MCF 10A (cell line): ENCODE measurements around the gene GTF2H2. TPM values are rescaled to one million over a fixed set of nuclear protein-coding genes. Genes with fewer than 3 reads are reported as not detected.
"Not testable (repeated sequence)": the region's sequence is repeated elsewhere in the genome, so short reads cannot be mapped to it uniquely, and the experiment has no call there.

ENCODE experiments used
- BruUV-seq: library from RNA; stranded (reverse); fragments of 400-500 nt; replicated peaks from 2 replicates; lab custom pipeline; 2021; lab: Mats Ljungman, UMichigan
- CTCF ChIA-PET: fragments of 300-600 bp; sonication (Branson Sonifier 250); formaldehyde crosslinking; extraction: SDS; loops from one replicate; lab custom pipeline; 2021; ENCODE audit warnings: antibody characterized with exemption, inconsistent platforms; lab: Yijun Ruan, JAX
- POLR2A ChIA-PET: fragments of 300-600, 350-650 bp; sonication (Branson Sonifier 250); formaldehyde crosslinking; extraction: SDS; loops from one replicate; lab custom pipeline; 2020; ENCODE audit warnings: antibody characterized with exemption, inconsistent platforms; lab: Yijun Ruan, JAX
- DNase-seq: peaks from one replicate; pipeline ENCODE4 v3.0.0-alpha.2; 2018; ENCODE audit not compliant: unreplicated experiment
- H3K27ac Mint-ChIP-seq: one replicate; pipeline ENCODE4 v1.8.0; 2022; ENCODE audit warnings: mild to moderate bottlenecking, low read depth, mixed read lengths; ENCODE audit not compliant: unreplicated experiment
- H3K27me3 Mint-ChIP-seq: one replicate; pipeline ENCODE4 v1.8.0; 2022; ENCODE audit warnings: mixed read lengths; ENCODE audit not compliant: insufficient read depth, unreplicated experiment
- H3K36me3 Mint-ChIP-seq: one replicate; pipeline ENCODE4 v1.8.0; 2022; ENCODE audit warnings: mild to moderate bottlenecking, moderate library complexity, mixed read lengths; ENCODE audit not compliant: insufficient read depth, unreplicated experiment
- H3K4me1 Mint-ChIP-seq: one replicate; pipeline ENCODE4 v1.8.0; 2022; ENCODE audit warnings: mixed read lengths; ENCODE audit not compliant: insufficient read depth, unreplicated experiment
- H3K4me3 Mint-ChIP-seq: one replicate; pipeline ENCODE4 v1.8.0; 2022; ENCODE audit warnings: mild to moderate bottlenecking, moderate library complexity, mixed read lengths; ENCODE audit not compliant: unreplicated experiment
- H3K9me3 Mint-ChIP-seq: one replicate; pipeline ENCODE4 v1.8.0; 2022; ENCODE audit warnings: mixed read lengths; ENCODE audit not compliant: unreplicated experiment
- intact Hi-C: fragments of 100-400 bp; cut with micrococcal nuclease; formaldehyde crosslinking; loops from 2 replicates; pipeline ENCODE4 v1.14.1; 2022
- total RNA-seq: library from RNA; stranded (reverse); gene quantifications from 2 replicates; pipeline ENCODE4 v1.2.3, GENCODE V29; 2022

GTF2H2 gene
- total RNA-seq, 1 experiment from 2014 or later = 19.4 TPM

DNA sequence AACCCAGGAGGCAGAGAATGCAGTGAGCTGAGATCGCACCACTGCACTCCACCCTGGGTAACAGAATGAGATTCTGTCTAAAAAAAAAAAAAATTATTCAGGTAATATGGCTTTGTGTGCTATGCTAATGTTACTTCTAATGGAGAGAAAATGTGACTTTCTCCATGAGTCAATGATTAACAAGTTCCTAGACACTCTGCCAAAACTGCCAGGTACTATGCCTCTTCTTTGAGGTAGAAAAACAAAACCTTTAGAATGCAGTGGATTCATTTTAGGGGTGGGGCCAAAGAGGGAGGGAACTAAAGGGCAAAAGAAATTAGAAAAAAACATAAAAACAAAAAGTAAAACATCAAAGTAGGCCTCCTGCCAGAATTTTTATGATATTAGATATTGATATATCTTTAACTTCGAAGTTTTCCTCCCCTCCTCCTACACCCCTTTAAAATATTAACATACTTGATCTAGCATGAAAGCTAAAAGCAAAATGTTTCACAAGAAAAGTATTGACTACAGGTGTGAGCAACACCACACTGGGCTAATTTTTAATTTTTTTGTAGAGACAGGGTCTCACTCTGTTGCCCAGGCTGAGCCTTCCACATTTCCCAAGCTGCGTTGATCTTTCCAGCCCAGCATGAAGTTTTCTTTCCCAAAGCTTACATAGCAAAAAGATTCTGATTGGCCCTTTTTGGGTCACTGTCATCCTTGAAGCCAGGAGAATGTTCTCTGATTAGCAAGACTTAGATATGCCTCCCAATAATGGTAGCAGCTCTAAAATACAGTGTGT, 17.0 kb upstream of the GTF2H2 start:
- H3K27ac Mint-ChIP-seq, CTCF ChIA-PET, H3K4me1 Mint-ChIP-seq, H3K36me3 Mint-ChIP-seq, H3K9me3 Mint-ChIP-seq, H3K27me3 Mint-ChIP-seq, H3K4me3 Mint-ChIP-seq, POLR2A ChIA-PET, DNase-seq, intact Hi-C loops, BruUV-seq: not testable (repeated sequence)

DNA sequence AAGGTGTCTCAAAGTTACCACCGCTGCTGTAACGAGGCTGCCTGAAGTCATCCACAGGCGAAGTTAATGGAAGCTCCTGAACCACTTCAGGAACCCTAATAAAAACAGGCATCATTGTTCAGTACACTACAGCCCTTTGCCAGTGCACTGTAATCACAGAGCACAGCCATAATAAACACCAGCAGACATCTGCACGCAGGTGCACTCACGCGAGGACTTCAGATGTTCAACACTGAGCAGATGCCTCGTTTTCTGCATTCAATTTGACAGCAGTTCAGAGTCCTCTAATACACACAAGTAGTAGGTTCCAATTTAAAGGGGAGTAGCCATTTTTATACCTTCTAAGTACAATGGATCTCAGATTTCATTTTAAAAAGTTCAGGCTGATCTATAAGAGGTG, 15.4 kb upstream of the GTF2H2 start:
- CTCF ChIA-PET = not testable (repeated sequence)

DNA sequence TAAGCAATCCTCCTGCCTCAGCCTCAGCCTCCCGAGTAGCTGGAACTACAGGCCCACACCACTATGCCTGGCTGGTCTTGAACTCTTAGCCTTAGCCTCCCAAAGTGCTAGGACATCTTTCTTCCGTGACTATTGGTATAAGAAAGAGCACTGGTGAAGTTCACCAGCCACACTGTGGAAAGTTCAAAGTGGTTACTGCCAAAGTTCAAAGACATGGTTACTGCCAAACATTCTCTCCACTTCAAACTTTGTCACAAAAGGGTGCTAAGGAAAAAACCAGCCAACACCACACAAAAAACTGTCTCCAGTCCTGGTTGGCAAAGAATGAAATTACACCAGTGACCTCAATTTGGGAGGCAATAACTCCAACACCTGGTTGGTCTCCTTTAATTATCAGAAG, 14.9 kb upstream of the GTF2H2 start:
- intact Hi-C loops, H3K9me3 Mint-ChIP-seq, H3K36me3 Mint-ChIP-seq, DNase-seq, H3K4me1 Mint-ChIP-seq, POLR2A ChIA-PET, CTCF ChIA-PET, H3K27ac Mint-ChIP-seq, H3K27me3 Mint-ChIP-seq, H3K4me3 Mint-ChIP-seq, BruUV-seq: not testable (repeated sequence)

More for the DNA sequence above, 15.4 kb upstream of the GTF2H2 start:
- DNase-seq, H3K4me1 Mint-ChIP-seq, H3K36me3 Mint-ChIP-seq, H3K27ac Mint-ChIP-seq, H3K27me3 Mint-ChIP-seq, BruUV-seq, H3K4me3 Mint-ChIP-seq, H3K9me3 Mint-ChIP-seq, intact Hi-C loops, POLR2A ChIA-PET: not testable (repeated sequence)

DNA sequence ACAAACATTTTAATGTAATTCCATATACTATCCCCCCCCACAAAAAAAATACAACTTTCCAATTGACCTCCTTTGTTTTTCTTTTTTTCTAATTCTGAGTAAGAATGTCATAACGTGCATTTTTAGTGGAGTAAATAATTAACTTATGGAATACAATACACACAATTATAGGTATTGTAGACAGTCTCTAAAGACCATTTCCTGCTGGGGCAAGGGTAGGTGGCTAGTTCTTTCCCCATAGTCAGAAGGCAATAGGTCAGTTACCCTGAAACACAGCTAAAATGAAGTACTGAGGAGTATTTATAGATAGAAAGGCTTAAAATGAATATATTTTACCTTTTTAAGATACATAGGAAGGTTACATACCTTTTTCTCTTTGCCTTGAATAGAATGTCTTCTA, 6.2 kb downstream of the GTF2H2 start:
- H3K9me3 Mint-ChIP-seq, BruUV-seq, POLR2A ChIA-PET, intact Hi-C loops, DNase-seq, CTCF ChIA-PET, H3K27ac Mint-ChIP-seq, H3K4me3 Mint-ChIP-seq, H3K27me3 Mint-ChIP-seq, H3K4me1 Mint-ChIP-seq, H3K36me3 Mint-ChIP-seq: not testable (repeated sequence)

DNA sequence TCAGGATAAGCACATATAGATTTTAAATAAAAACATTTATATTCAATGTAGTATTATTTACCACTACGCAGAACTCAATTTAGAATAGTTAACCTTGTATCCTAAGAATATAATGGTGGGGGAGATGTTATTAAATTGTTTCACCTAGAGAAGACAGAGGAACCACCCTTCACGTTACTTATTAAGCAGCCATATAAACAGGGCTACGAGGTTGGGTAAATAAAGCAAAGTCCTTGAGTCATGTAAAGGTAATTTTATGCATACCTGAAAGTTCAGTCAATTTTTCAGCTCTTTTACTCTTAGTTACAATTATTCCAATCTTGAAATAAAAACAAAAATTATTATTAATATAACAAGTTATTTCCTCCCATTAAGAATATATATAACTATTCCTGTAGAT, 8.1 kb downstream of the GTF2H2 start:
- H3K4me1 Mint-ChIP-seq, DNase-seq, BruUV-seq, H3K27ac Mint-ChIP-seq, CTCF ChIA-PET, H3K9me3 Mint-ChIP-seq, intact Hi-C loops, H3K27me3 Mint-ChIP-seq, H3K36me3 Mint-ChIP-seq, H3K4me3 Mint-ChIP-seq, POLR2A ChIA-PET: not testable (repeated sequence)

DNA sequence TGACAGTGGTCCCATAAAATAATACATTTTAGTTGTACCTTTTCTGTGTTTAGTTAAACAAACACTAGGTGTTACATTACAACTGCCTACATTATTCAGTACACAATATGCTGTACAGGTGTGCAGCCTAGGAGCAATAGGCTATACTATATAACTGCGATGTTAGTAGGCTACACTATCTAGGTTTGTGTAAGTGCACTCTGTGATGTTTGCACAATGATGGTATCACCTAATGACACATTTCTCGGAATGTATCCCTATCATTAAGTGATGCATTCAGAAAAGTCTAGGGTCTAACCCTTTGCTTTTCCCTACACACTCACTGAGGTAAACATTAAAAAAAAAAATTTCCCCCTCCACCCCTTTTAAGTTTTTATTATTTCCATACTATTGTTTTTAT, 22.7 kb downstream of the GTF2H2 start:
- BruUV-seq, CTCF ChIA-PET, POLR2A ChIA-PET, DNase-seq, H3K27ac Mint-ChIP-seq, H3K4me1 Mint-ChIP-seq, H3K27me3 Mint-ChIP-seq, H3K36me3 Mint-ChIP-seq, intact Hi-C loops, H3K4me3 Mint-ChIP-seq, H3K9me3 Mint-ChIP-seq: not testable (repeated sequence)

DNA sequence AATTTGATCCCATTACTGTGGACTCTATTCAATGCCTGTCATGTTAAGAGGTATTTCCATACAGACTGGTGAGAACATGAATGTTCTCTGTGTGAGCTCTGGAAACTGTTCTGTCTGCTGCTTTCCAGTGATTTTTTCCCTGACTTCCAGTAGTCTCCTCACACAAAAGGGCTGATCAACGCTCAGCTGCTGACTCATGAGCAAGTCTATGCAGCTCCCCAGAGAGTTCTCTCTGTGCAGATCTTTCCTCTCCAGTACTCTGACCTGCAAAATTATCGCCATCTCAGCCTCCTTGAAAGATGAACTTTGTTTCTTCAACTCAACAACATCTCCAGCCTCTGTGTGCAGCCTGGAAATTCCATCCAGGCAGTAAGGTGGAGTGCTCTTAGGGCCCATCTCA, 23.3 kb downstream of the GTF2H2 start:
- BruUV-seq, H3K9me3 Mint-ChIP-seq, H3K27me3 Mint-ChIP-seq, H3K4me3 Mint-ChIP-seq, intact Hi-C loops, CTCF ChIA-PET, DNase-seq, H3K36me3 Mint-ChIP-seq, POLR2A ChIA-PET, H3K4me1 Mint-ChIP-seq, H3K27ac Mint-ChIP-seq: not testable (repeated sequence)

DNA sequence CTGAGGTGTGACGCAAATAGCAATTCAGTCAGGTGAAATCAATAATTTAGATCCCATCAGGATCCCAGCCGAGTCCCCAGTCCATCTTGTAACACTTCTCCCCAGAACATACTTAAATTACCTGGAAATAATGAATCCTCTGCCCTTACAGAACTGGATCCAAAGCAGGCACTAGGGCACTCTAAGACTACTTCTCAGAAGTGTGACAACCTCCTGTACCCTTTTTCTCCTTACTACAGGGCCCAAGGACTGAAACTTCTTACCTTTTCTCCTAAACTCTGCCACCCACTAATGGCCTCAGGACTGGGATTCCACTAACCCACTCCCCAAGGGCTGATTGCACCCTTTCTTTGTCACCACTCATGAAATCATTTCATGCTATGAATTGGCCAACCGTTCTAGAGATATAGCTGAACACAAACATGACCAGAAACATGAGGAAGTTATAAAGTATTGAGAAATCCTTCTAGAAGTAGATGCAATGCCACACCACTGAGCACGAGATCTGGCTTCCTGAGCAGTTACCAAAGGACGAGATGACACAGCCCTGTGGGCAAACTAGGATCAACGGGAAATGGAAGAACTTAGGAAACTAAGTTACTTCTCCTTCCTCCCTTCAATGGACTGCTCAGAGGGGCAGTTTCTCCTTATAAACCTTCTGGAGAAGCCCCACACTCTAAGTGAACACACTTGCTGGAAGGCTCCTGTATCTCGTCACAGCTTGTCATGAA, 36.3 kb downstream of the GTF2H2 start:
- H3K27me3 Mint-ChIP-seq, H3K4me1 Mint-ChIP-seq, CTCF ChIA-PET, DNase-seq, H3K4me3 Mint-ChIP-seq, H3K36me3 Mint-ChIP-seq, POLR2A ChIA-PET, BruUV-seq, H3K27ac Mint-ChIP-seq, intact Hi-C loops, H3K9me3 Mint-ChIP-seq: not testable (repeated sequence)

DNA sequence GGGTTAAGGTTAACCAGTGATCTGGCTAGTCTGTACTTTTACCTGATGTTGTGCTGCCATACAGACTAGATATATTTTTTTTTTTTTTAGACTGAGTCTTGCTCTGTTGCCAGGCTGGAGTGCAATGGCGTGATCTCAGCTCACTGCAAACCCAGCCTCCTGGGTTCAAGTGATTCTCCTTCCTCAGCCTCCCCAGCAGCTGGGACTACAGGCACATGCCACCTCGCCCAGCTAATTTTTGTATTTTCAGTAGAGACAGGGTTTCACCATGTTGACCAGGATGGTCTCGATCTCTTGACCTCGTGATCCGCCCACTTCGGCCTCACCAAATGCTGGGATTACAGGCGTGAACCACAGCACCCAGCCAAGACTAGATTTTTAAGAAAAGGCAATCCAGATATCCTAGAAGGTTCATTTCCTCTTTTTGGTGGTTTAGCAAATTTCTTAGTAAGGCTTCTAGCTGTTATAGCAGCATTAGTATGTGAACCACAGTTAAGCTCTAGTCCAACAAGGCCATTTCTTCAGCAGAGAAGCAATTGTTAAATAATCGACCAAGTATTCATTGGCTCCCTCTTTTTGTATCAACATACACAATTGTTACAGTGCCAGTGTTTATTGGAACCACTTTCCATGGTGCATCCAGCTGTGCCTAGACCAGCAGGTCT, 42.1 kb downstream of the GTF2H2 start, which contains the start of gene NAIP:
TSS of gene NAIP (minus strand) at position 51 of the 665 bp plus-strand sequence. CDS start 12,424 bp downstream, outside the sequence.
- POLR2A ChIA-PET, DNase-seq, intact Hi-C loops, H3K36me3 Mint-ChIP-seq, CTCF ChIA-PET, H3K4me1 Mint-ChIP-seq, H3K27me3 Mint-ChIP-seq, BruUV-seq, H3K4me3 Mint-ChIP-seq, H3K27ac Mint-ChIP-seq, H3K9me3 Mint-ChIP-seq: not testable (repeated sequence)
